ENCODE results near the gene MYL7. TPM values are rescaled to one million over a fixed set of nuclear protein-coding genes. Genes with fewer than 3 reads are reported as not detected.
"Not testable (repeated sequence)": the region's sequence is repeated elsewhere in the genome, so short reads cannot be mapped to it uniquely, and the experiment has no call there.

Gene MYL7
- total RNA-seq: not detected

GRCh38 chr7:44141221-44141850 lies at the start of gene MYL7:
Gene MYL7, minus strand, starts transcription at chr7:44141332. Its CDS starts 27 bp downstream, at chr7:44141305.
- DNase-seq (ENCODE audit: low read depth in 2 of 3, low spot score in 2 of 3): no peak

DNA sequence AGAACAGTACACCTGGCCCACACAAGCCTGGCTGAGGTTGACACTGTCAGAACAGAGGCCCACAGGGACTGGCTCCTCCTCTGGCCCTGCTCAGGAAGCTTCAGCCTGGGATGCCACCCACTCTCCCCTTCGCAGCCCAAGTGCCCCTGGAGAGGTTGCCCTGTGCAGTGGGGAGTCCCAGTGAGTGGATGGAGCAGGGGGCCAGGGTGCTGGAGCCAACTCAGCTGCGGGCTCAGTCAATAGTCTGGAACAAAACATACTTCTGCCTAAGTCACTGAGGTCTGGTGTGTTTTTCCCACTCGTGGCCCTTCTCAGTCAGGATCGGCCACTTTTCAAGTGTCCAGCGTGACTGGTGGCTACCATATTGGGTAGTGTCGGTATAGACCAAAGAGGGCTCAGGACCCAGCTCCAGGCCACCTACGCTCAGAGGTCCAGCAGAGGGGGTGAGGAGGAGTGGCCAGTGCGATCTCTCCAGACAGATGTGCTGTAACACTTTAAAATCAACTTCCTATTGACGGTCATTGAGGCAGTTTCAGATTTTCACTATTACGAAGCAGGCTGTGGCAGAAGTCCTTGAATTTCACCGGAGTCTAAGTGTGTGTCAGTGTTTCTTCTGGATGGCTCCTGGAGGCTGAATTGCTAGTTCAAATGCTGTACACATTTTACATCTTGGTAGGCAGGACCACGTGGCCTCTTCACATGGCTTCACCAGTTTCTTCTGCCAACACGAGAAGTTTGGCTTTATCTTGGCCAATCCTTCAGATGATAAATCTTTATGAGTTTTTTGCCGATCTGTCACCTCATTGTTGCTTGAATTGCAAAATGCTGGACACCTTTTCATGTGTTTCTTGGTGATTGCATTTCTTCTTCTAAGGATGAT lies 49.1 kb upstream of the MYL7 start:
- DNase-seq (ENCODE audit: low read depth in 2 of 3, low spot score in 2 of 3): no peak

GRCh38 chr7:44189286-44189992 lies 48.3 kb upstream of the MYL7 start, which contains the start of gene GCK:
Gene GCK, minus strand, starts transcription at chr7:44189439. Its CDS starts 486 bp downstream, at chr7:44188953.
- no peak for DNase-seq (ENCODE audit: low read depth in 2 of 3, low spot score in 2 of 3)

DNA sequence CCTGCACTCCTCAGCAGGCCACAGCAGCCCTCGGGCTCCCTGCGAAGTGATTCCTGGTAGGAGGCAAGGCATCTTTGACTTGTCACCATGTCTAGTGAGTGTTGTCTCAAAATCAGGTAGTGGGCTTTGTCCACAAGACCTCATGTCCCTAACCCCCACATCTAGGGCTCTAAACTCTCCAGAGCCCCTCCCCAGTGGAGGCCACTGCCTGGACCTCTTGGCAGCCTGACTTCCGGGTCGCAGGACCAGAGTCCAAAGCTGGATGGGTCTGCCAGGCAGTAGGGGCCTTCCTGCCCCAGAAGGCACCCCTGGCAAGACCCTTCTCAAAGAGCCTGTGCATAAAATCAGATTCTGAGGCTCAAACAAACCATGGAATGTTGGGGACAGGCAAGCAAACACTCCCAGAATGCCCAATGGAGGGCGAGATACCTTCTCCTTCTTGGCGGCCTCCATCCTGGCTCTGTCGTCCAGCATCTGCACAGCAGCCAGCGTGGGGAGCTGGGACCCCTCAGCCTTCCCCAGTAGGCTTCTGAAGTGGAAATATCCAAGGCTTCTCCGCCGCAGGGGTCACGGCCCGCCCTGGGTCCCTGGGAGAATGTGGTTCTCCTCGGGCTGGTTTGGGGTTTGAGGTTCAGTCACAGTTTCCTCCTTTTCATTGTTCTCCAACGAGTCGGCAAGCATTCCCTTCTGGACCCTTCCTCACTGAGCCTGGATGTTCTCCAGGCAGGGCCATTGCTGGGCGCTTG lies 47.5 kb upstream of the MYL7 start:
- no peak for DNase-seq (ENCODE audit: low read depth in 2 of 3, low spot score in 2 of 3)

- DNase-seq (ENCODE audit: low read depth in 2 of 3, low spot score in 2 of 3): no peak
Measured at GRCh38 chr7:44187636-44188416, 46.7 kb upstream of the MYL7 start.

DNA sequence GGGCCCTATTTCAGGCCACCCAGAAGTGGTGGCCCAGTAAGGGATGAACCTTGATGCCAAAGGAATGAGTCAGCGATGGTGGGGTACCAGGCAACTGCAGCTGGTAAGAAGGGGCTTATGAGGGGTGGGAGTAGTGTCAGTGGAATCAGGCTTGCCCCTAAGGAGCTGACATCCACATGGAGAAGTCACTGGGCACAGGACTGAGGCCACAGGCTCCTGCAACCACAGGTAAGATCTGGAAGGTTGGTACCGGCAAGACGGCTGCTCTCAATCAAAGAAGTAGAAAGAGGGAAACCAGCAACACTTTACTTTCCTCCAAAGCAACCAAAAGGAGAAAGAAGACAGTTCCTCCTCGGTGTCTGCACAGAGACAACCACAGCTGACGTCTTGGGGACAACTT lies 45.6 kb upstream of the MYL7 start:
- DNase-seq (ENCODE audit: low read depth in 2 of 3, low spot score in 2 of 3): no peak

- no peak for DNase-seq (ENCODE audit: low read depth in 2 of 3, low spot score in 2 of 3)
Measured at GRCh38 chr7:44185729-44186128, 44.6 kb upstream of the MYL7 start.

- no peak for DNase-seq (ENCODE audit: low read depth in 2 of 3, low spot score in 2 of 3)
Measured at GRCh38 chr7:44184873-44185446, 43.8 kb upstream of the MYL7 start.

- DNase-seq (ENCODE audit: low read depth in 2 of 3, low spot score in 2 of 3): no peak
Measured at GRCh38 chr7:44184206-44184872, 43.2 kb upstream of the MYL7 start.

GRCh38 chr7:44183386-44183785 lies 42.3 kb upstream of the MYL7 start:
- no peak for DNase-seq (ENCODE audit: low read depth in 2 of 3, low spot score in 2 of 3)

DNA sequence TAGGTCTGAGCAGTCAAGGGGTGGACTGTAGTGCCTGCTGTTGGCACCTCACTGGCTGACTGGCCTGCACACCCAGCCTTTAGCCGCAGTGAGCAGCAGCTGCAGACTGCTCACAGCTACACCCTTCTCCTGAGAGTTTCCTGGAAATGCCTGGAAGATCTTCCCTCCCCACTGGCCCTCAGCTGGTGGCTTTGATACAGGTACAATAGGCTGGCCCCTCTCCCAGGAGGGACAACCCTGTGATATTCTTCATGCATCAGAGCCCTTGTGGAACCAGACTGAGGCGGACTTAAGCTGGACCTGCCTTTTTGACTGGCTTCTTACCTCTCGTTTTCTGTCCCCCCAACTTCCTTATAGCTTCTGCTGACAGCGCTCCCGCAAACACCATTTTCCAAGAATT lies 41.7 kb upstream of the MYL7 start:
- no peak for DNase-seq (ENCODE audit: low read depth in 2 of 3, low spot score in 2 of 3)

- DNase-seq (ENCODE audit: low read depth in 2 of 3, low spot score in 2 of 3): no peak
Measured at GRCh38 chr7:44180631-44181030, 39.5 kb upstream of the MYL7 start.

DNA sequence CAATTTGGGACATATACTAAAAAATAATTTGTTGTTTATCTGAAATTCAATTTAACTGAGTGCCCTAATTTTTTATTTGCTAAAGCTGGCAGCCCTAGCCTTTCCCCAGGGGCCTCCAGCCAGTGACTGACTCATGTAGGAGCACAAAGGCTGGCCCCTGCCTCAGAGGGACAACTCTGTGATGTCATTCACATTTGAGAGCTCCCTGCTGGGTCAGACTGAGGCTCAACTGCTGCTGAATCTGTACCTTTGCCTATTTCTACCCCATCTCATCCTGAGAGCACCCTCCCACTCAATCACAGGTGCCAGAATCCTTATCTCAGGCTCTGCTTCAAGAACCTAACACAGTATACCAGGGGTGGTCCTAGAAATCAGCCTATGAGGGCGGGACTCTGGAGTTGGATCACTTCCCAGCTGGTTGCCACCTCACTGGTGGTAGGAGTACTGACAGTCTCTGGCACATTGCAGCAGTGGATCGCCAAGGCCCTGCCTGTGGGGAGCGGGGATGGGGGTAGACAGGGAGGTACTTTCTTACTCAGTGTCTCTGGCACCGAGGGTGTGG lies 36.5 kb upstream of the MYL7 start:
- DNase-seq (ENCODE audit: low read depth in 2 of 3, low spot score in 2 of 3): no peak

- DNase-seq (ENCODE audit: low read depth in 2 of 3, low spot score in 2 of 3): no peak
Measured at GRCh38 chr7:44176486-44176885, 35.4 kb upstream of the MYL7 start.

DNA sequence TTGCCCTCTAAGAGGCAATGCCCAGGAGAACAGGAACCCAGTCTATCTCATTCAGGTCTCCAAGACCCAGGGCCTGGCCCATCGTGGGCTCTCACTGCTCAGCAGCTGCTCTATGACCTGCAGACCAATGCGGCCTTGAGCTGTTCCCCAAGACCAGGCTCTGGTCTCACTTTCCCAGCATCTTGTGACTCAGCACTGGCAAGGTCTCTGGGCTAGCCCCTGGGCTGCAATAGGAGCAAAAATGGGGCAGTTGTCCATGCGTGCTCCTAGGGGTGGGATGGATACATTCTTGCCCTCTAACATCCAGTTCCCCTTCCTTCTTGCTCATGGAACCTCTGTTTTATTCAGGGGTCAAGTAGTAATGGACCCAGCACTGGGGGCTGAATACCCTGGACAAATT lies 34.6 kb upstream of the MYL7 start:
- DNase-seq (ENCODE audit: low read depth in 2 of 3, low spot score in 2 of 3): no peak

GRCh38 chr7:44174694-44174948 lies 33.5 kb upstream of the MYL7 start:
- not testable (repeated sequence) for DNase-seq (ENCODE audit: low read depth in 2 of 3, low spot score in 2 of 3)

DNA sequence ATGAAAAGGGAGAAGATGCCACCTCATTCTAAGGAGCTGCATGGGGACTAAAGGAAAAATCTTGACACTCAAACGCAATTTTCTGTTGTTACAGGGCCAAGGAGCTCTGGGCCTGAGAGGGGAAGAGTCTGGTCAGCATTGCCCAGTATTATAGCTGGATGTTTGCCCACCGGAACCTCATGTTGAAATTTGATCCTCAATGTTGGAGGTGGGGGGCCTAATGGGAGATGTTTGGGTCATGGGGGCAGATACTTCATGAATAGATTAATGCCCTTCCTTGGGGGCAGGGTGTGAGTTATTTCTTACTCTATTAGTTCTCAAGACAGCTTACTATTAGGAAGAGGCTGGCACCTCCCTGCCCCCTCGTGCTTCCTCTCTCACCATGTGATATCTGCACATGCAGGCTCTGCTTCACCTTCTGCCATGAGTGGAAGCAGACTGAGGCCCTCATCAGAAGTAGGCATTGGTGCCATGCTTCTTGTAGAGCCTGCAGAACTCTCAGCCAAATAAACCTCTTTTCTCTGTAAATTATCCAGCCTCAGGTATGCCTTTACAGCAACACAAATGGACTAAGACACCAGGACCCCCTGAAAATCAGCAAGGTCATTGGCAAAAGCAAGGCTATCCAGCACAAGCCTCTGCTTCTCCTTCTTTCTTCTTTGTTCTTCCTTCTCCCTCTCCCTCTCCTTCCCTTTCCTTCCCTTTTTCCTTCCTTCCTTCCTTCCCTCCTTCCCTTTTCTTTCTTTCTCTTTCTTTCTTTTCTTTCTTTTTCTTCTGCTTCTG lies 33.0 kb upstream of the MYL7 start:
- no peak for DNase-seq (ENCODE audit: low read depth in 2 of 3, low spot score in 2 of 3)

DNA sequence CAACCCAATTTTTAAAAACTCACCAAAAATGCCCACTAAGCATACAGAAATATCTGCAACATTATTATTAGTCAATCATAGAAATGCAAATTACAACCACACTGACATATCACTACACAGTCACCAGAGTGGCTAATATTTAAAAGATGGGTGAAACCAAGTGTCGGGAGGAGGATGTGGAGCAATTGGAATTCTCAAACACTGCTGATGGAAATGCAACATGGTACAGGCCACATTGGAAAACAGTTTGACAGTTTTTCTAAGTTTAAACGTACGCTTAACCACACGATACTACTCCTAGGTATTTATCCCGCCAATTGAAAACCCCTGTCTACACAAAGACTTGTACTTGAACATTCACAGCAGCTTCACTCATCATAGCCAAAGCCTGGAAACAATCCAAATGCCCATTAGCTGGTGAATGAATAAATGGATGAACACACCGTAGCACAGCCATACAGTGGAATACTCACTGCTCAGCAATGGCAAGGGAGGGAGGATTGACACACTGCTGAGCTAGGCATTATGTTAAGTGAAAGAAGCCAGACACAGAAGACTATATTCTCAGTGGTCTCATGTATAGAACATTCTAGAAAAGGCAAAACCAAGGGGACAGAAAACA lies 31.8 kb upstream of the MYL7 start:
- DNase-seq (ENCODE audit: low read depth in 2 of 3, low spot score in 2 of 3): no peak
